Right lobe of liver (tissue), 6 donors: ENCODE results near the gene DLG2. TPM values are rescaled to one million over a fixed set of nuclear protein-coding genes. Genes with fewer than 3 reads are reported as not detected.

Experiments used
- ATAC-seq, 4 donors: fragments of 200-7000 bp; cut with Tn5 transposase; one replicate each; pipeline ENCODE4 v1.9.1; 2020; ENCODE audit warnings: mild to moderate bottlenecking in 4 of 4, moderate library complexity in 4 of 4
- DNase-seq, 3 donors: peaks; one replicate each; pipeline ENCODE4 v3.0.0-alpha.2; 2020
- H3K27ac ChIP-seq, 3 donors: fragments of 200-600 bp; one replicate each; pipeline ENCODE4 v1.8.0; 2022
- H3K27me3 ChIP-seq, 2 donors: fragments of 200-600 bp; one replicate each; pipeline ENCODE4 v1.8.0; 2022
- H3K36me3 ChIP-seq, 4 donors: fragments of 200-600 bp; sonication (generic) in 1 of 4; one replicate each; pipeline versions ENCODE4 v1.5.1 to v1.8.0; 2017 to 2022; ENCODE audit warnings: control low read depth in 1 of 4
- H3K4me1 ChIP-seq, 4 donors: fragments of 200-600 bp; sonication (generic) in 1 of 4; one replicate each; pipeline versions ENCODE4 v1.5.1 to v1.8.0; 2017 to 2022; ENCODE audit warnings: control low read depth in 1 of 4
- H3K4me3 ChIP-seq, 3 donors: fragments of 200-600 bp; one replicate each; pipeline ENCODE4 v1.8.0; 2022
- H3K9me3 ChIP-seq, 4 donors: fragments of 200-600 bp; sonication (generic) in 1 of 4; one replicate each; pipeline versions ENCODE4 v1.5.1 to v1.8.0; 2017 to 2022; ENCODE audit warnings: control low read depth in 1 of 4
- CTCF ChIP-seq, 4 donors: fragments of 200-600 bp in 3 of 4; fragments of 450-650 bp in 1 of 4; IDR thresholded peaks; one replicate each; pipeline versions ENCODE4 v1.5.1 to v1.8.0; 2016 to 2022; ENCODE audit warnings: antibody characterized with exemption in 4 of 4, mild to moderate bottlenecking in 2 of 4
- POLR2A ChIP-seq: fragments of 450-650 bp; IDR thresholded peaks from one replicate; pipeline ENCODE4 v1.6.1; 2017; ENCODE audit warnings: antibody characterized with exemption, mild to moderate bottlenecking
- WGBS: methylation state at CpG from one replicate; pipeline ENCODE4 v1.1.6; 2018; ENCODE audit warnings: low coverage, low lambda C conversion rate; ENCODE audit not compliant: insufficient coverage; ENCODE audit errors: missing lambda C conversion rate; 5-methylcytosine and 5-hydroxymethylcytosine counted together
- intact Hi-C, 2 donors: fragments of 100-400 bp; cut with DNase I; formaldehyde crosslinking; loops; one replicate each; pipeline versions ENCODE4 v1.11.2 to v1.14.1; 2022
- total RNA-seq, 6 experiments: library from RNA; depleted of rRNA in 2 of 6; stranded (reverse); fragments of >200 nt in 2 of 6; fragmentation: NEBNext Ultra II Directional in 3 of 6; extraction: Animal tissue kit (Norgen Biotek cat#: 25700) in 3 of 6; gene quantifications; one replicate each; pipeline versions ENCODE4 v1.1.0 to v1.2.4, GENCODE V29; 2016 to 2023
- donor health status: DM: no; HTN: yes; CAD: no.
- donor health status: DM: no; HTN: no; CAD: no.
- donor health status: DM: no; HTN: no; CAD: no.
- donor health status: DM: no; HTN: yes; CAD: no.
- donor health status: DM: no; HTN: yes; CAD: no.

Gene DLG2
- total RNA-seq, 6 experiments from 2014 or later: 1.2 to 6.4 (median 2.5) TPM

DNA sequence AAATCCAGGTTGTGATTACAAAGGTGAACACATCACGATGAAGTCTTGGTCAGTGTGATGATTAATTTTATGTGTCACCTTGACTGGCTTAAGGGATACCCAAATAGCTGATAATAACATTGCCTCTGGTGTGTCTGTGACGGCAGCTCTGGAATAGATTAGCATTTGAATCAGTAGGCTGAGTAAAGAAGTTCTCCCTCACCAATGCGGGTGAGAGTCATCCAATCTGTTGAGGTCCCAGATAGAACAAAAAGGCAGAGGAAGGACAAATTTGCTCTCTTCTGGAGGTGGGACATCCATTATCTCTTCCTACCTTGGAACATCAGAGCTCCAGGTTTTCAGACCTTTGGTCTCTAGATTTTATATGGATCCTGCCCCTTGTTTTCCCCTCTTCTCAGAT lies 1484.7 kb downstream of the DLG2 start:
- Histone ChIP-seq H3K27me3 (no peaks in the 10 kb centered on the region), H3K9me3 (no peaks in the 10 kb centered on the region), H3K4me1 (no peaks in the 10 kb centered on the region), H3K4me3 (no peak overlapping the region), H3K27ac (no peak overlapping the region), H3K36me3 (no peaks in the 10 kb centered on the region)
- TF ChIP-seq POLR2A (no peak), CTCF (IDR thresholded peaks at IDR 0.05) (no peak)
- intact Hi-C loops: no loop called here
- ATAC-seq (no peak), DNase-seq (no peak)
- whole genome bisulfite sequencing: 89% methylated on average over 3 of the region's 3 CpGs

DNA sequence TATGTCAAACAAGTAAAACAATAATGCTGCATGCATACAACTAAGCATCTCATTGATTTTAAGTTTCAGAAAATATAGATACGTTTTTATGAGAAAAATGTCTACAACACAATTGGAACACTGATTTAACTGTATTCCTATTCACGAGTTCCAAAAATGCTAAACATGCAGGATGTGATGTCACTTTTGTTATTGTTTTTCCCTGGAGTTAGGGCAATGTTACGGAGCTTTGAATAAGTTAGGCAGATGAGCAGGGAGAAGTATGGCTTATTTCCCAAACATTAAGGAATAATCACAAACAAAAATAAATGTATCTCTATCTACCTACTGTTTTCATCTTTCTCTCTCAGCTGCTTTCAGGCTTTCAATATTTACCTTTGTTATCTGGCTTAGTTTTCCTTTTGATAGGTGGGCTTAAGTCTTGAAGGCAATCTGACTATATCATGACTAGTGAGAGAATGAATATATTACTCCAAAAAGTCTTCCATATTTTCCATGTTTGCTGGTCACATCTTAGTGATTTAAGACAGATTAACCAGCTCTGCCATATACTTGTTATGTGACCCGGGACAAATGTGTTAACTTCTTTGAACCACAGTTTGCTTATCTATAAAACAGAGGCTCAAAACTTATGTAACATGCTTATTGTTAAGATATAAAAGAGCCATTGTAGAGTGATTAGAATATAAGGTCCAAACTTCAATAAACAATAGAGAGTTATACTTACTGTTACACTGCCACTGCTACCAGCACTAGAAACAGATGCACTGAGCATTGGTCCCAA lies 1486.6 kb downstream of the DLG2 start:
- Histone ChIP-seq H3K27me3 (no peaks in the 10 kb centered on the region), H3K36me3 (no peaks in the 10 kb centered on the region), H3K27ac (no peak overlapping the region), H3K4me3 (no peak overlapping the region), H3K4me1 (no peaks in the 10 kb centered on the region), H3K9me3 (no peaks in the 10 kb centered on the region)
- 57% methylated on average over 4 of the region's 4 CpGs for WGBS
- ATAC-seq (no peak), DNase-seq (no peak)
- TF ChIP-seq POLR2A: no peak
- TF ChIP-seq CTCF (IDR thresholded peaks at IDR 0.05): no peak
- intact Hi-C loops: no loop called here

DNA sequence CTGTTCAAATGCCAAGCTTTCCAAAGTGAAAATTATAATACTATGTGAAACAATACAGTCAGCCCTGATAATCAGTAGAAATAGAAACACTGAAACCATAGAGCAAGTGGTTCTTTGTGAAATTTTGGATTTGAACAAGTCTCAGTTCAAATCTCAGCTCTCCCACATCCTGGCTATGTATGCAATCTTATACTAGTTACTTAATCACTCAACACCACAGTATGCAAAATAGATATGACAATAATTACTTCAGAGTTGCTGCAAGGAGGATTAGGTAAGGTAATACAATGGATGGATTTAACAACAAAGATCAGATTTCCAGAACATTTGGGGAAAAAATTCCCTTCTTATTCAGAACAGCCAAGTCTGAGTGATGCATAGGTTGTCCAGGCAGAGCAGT lies 1489.2 kb downstream of the DLG2 start:
- H3K4me1 ChIP-seq: no peaks in the 10 kb centered on the region
- H3K36me3 ChIP-seq: no peaks in the 10 kb centered on the region
- TF ChIP-seq POLR2A (no peak), CTCF (IDR thresholded peaks at IDR 0.05) (no peak)
- no peak overlapping the region for H3K27ac ChIP-seq
- DNase-seq (no peak), ATAC-seq (no peak)
- H3K27me3 ChIP-seq: no peaks in the 10 kb centered on the region
- intact Hi-C loops: no loop called here
- H3K9me3 ChIP-seq: no peaks in the 10 kb centered on the region
- H3K4me3 ChIP-seq: no peak overlapping the region

- TF ChIP-seq POLR2A (no peak), CTCF (IDR thresholded peaks at IDR 0.05) (no peak)
- ATAC-seq (no peak), DNase-seq (no peak)
- H3K4me1 ChIP-seq: no peaks in the 10 kb centered on the region
- H3K27me3 ChIP-seq: no peaks in the 10 kb centered on the region
- intact Hi-C loops: no loop called here
- H3K9me3 ChIP-seq: no peaks in the 10 kb centered on the region
- H3K36me3 ChIP-seq: no peaks in the 10 kb centered on the region
- no peak overlapping the region for H3K27ac ChIP-seq
- H3K4me3 ChIP-seq: no peak overlapping the region
These were observed 1489.6 kb downstream of the DLG2 start for GRCh38 chr11:84137505-84137904.

DNA sequence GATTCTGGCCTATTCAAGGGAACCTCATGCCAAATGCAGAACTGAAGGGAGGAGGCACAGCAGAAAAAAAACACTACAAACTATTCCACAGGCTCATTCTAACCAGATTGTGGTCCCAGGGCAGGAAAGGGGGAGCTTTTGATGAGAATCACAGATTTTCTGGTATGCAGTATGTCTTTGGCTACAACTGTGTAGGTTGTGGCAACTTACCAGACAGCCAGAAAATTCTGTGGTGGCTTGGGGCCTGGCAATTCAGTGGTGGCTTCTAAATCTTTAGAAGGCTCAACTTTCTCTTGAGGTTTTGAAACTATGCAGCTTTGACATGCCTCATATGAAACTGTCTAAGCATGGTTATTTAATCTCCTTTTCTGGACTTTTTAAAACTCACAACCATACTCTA lies 1490.2 kb downstream of the DLG2 start:
- ATAC-seq (no peak), DNase-seq (no peak)
- H3K27ac ChIP-seq: no peak overlapping the region
- H3K9me3 ChIP-seq: no peaks in the 10 kb centered on the region
- H3K27me3 ChIP-seq: no peaks in the 10 kb centered on the region
- intact Hi-C loops: no loop called here
- H3K36me3 ChIP-seq: no peaks in the 10 kb centered on the region
- TF ChIP-seq POLR2A (no peak), CTCF (IDR thresholded peaks at IDR 0.05) (no peak)
- H3K4me1 ChIP-seq: no peaks in the 10 kb centered on the region
- no peak overlapping the region for H3K4me3 ChIP-seq
